ENCODE data around the gene LMBRD1.
"Not testable (repeated sequence)": the region's sequence is repeated elsewhere in the genome, so short reads cannot be mapped to it uniquely, and the experiment has no call there.

Gene LMBRD1

DNA sequence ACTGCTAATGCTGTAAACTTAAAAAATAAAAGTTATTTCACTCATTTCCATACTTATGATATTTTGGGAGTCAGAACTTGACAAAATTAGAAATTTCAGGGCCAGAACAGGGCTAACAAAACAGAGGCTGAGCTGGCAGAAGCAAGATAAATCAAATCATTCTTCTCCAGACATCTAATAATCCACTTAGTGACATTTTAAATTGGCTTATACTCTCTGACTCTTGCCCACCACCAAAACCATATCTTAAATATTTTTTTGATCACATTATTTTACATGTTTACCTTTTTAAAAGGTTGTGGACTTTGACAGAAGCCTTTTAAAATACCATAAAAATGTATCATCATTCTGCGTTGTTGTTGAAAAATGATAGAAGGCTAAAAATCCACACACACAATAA, 116.5 kb downstream of the LMBRD1 start:
- TF ChIP-seq, protein P1, sequence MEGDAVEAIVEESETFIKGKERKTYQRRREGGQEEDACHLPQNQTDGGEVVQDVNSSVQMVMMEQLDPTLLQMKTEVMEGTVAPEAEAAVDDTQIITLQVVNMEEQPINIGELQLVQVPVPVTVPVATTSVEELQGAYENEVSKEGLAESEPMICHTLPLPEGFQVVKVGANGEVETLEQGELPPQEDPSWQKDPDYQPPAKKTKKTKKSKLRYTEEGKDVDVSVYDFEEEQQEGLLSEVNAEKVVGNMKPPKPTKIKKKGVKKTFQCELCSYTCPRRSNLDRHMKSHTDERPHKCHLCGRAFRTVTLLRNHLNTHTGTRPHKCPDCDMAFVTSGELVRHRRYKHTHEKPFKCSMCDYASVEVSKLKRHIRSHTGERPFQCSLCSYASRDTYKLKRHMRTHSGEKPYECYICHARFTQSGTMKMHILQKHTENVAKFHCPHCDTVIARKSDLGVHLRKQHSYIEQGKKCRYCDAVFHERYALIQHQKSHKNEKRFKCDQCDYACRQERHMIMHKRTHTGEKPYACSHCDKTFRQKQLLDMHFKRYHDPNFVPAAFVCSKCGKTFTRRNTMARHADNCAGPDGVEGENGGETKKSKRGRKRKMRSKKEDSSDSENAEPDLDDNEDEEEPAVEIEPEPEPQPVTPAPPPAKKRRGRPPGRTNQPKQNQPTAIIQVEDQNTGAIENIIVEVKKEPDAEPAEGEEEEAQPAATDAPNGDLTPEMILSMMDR (IDR thresholded peaks at IDR 0.05; ENCODE audit: insufficient read depth, low read length, poor library complexity, severe bottlenecking) = no peak
- no peak for DNase-seq (ENCODE audit: extremely low read depth, insufficient read length)
- Histone ChIP-seq H3K36me3 (ENCODE audit: control insufficient read depth, insufficient read depth, low read length) (no peaks in the 10 kb centered on the region; the same call in 1 of the 2 replicates), H3K27me3 (replicated peaks; ENCODE audit: control insufficient read depth, insufficient read depth, low read length) (no peaks in the 10 kb centered on the region), H3K4me3 (replicated peaks; ENCODE audit: low read depth, low read length) (no peak overlapping the region)

DNA sequence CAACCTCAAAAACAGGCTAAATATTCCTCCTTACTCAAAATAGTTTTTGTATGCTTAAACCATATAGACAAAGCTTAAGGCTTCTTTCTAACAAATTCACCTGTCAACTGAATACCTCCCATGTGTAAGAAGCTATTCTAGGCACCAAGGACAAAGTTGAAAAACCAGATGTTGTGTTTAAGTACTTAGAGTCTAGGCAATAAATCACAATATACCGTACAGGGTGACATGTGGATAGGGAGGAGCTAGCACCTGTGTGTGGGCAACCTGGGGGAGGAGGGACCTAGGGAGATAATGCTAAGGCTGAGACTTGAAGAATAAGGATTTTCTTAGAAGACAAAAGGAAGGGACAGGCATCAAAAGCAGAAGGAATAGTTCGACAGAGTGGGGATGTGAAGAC, 123.5 kb downstream of the LMBRD1 start:
- Histone ChIP-seq H3K4me3 (replicated peaks; ENCODE audit: low read depth, low read length) (no peak overlapping the region), H3K36me3 (ENCODE audit: control insufficient read depth, insufficient read depth, low read length) (no peaks in the 10 kb centered on the region; the same call in none of the 2 replicates), H3K27me3 (replicated peaks; ENCODE audit: control insufficient read depth, insufficient read depth, low read length) (no peaks in the 10 kb centered on the region)
- DNase-seq (ENCODE audit: extremely low read depth, insufficient read length) = no peak
- TF ChIP-seq, protein P1 (IDR thresholded peaks at IDR 0.05; ENCODE audit: insufficient read depth, low read length, poor library complexity, severe bottlenecking) = no peak

DNA sequence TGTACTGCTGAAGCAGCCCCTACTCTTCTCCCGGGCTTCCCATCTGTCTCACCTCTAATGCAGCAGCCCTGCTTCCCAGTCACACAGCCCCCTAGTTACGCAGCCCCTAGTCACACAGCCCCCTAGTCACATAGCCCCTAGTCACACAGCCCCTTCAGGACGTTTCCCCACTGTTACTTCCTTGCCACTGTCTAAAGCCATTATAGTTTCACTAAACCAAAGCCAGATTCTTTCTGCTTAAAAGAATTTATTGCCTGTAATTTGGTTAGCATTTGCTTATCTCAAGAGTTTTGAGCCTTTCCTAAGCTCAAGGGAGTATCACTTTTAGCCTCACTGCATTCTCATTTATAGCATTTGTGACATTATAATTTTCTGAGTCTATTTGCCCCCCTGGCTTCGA, 127.9 kb downstream of the LMBRD1 start:
- TF ChIP-seq, protein P1 (IDR thresholded peaks at IDR 0.05; ENCODE audit: insufficient read depth, low read length, poor library complexity, severe bottlenecking) = no peak
- no peak overlapping the region for H3K4me3 ChIP-seq (replicated peaks; ENCODE audit: low read depth, low read length)
- no peaks in the 10 kb centered on the region for H3K36me3 ChIP-seq (ENCODE audit: control insufficient read depth, insufficient read depth, low read length)
- H3K27me3 ChIP-seq (replicated peaks; ENCODE audit: control insufficient read depth, insufficient read depth, low read length) = no peaks in the 10 kb centered on the region
- no peak for DNase-seq (ENCODE audit: extremely low read depth, insufficient read length)

DNA sequence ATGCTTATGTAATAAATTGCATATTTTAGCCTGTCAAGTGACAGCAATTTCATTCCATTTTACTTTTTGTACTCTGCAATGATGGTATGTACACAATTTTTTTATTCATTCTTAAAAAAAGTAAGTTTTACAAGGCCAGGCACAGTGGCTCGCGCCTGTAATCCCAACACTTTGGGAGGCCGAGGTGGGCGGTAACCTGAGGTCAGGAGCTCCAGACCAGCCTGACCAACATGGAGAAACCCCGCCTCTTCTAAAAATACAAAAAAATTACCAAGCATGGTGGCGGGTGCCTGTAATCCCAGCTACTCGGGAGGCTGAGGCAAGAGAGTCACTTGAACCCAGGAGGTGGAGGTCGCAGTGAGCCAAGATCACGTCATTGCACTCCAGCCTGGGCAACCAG, 130.0 kb downstream of the LMBRD1 start:
- DNase-seq (ENCODE audit: extremely low read depth, insufficient read length); H3K27me3 ChIP-seq (replicated peaks; ENCODE audit: control insufficient read depth, insufficient read depth, low read length); H3K4me3 ChIP-seq (replicated peaks; ENCODE audit: low read depth, low read length); H3K36me3 ChIP-seq (ENCODE audit: control insufficient read depth, insufficient read depth, low read length): not testable (repeated sequence)

DNA sequence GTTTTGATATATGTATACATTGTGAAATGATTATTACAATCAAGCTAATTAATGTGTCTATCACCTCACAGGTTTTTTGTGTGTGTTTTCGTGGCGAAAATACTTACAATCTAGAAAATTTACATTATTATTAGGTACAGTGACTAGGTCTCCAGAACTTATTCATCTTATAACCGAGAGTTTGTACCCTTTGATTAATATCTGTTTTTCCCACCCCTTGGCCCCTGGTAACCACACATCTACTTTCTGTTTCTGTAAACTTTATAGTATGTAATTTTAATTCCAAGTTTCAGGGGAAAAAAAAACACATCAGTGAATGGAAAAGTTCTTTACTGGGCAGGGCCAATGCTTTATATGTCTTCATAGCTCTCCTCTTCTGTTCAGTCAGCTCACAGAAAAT, 131.4 kb downstream of the LMBRD1 start:
- no peak for DNase-seq (ENCODE audit: extremely low read depth, insufficient read length)
- H3K27me3 ChIP-seq (replicated peaks; ENCODE audit: control insufficient read depth, insufficient read depth, low read length) = no peaks in the 10 kb centered on the region
- TF ChIP-seq, protein P1 (IDR thresholded peaks at IDR 0.05; ENCODE audit: insufficient read depth, low read length, poor library complexity, severe bottlenecking) = no peak

DNA sequence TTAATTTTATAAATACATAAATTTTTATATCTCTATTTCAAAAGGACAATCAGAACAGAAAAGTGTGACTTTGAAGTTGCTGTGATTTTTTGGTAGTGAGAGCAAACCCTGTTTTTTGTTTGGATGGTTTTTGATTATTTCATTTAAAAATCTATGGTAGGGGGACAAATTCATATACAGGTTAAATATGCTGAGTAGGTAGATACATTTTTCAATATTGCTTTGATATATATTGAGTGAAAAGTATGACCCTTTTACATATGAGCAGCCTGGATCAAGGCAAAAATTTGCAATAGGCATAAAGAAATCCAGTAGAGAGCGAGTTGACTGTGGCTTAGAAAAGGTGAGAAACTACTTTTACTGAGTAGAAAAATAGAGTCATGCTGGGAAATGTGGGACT, 132.3 kb downstream of the LMBRD1 start:
- TF ChIP-seq, protein P1 (IDR thresholded peaks at IDR 0.05; ENCODE audit: insufficient read depth, low read length, poor library complexity, severe bottlenecking) = no peak
- Histone ChIP-seq H3K4me3 (replicated peaks; ENCODE audit: low read depth, low read length) (no peak overlapping the region), H3K36me3 (ENCODE audit: control insufficient read depth, insufficient read depth, low read length) (no peaks in the 10 kb centered on the region), H3K27me3 (replicated peaks; ENCODE audit: control insufficient read depth, insufficient read depth, low read length) (no peaks in the 10 kb centered on the region)
- DNase-seq (ENCODE audit: extremely low read depth, insufficient read length) = no peak

More for the DNA sequence above, 131.4 kb downstream of the LMBRD1 start:
- no peak overlapping the region for H3K4me3 ChIP-seq (replicated peaks; ENCODE audit: low read depth, low read length)
- H3K36me3 ChIP-seq (ENCODE audit: control insufficient read depth, insufficient read depth, low read length) = no peaks in the 10 kb centered on the region
